OCI-LY3 (cell line): ENCODE data around the gene OR10D3.

Experiments
- H2AFZ ChIP-seq: fragments of 200-600, 300-600 bp; shearing (Covaris generic); 2 replicates; pipeline ENCODE4 v1.6.0; 2014; ENCODE audit warnings: antibody characterized with exemption, low read depth, low read length
- H3K27ac ChIP-seq: fragments of 200-600, 300-600 bp; sonication (generic); 2 replicates; pipeline ENCODE4 v1.5.1; 2014; ENCODE audit warnings: mild to moderate bottlenecking, low read length, moderate library complexity, mixed read lengths
- H3K27me3 ChIP-seq: fragments of 200-600, 300-600 bp; sonication (generic); 2 replicates; pipeline ENCODE4 v1.6.1; 2014; ENCODE audit warnings: low read depth, low read length, mixed read lengths
- H3K36me3 ChIP-seq: fragments of 200-600, 300-600 bp; sonication (generic); replicated peaks from 2 replicates; pipeline ENCODE3; 2014; ENCODE audit warnings: low read depth, low read length, mixed read lengths
- H3K4me1 ChIP-seq: fragments of 300-600, 200-600 bp; sonication (generic); 2 replicates; pipeline ENCODE4 v1.6.1; 2014; ENCODE audit warnings: low read length, mixed read lengths
- H3K4me2 ChIP-seq: fragments of 200-600, 300-600 bp; sonication (generic); 2 replicates; pipeline ENCODE4 v1.6.1; 2014; ENCODE audit warnings: low read length, mixed read lengths
- H3K4me3 ChIP-seq: fragments of 300-600, 200-600 bp; sonication (generic); 2 replicates; pipeline ENCODE4 v1.5.1; 2014; ENCODE audit warnings: antibody characterized with exemption, mild to moderate bottlenecking, low read length, moderate library complexity
- H3K79me2 ChIP-seq: fragments of 300-600, 200-600 bp; shearing (Covaris generic); 2 replicates; pipeline ENCODE4 v1.6.1; 2014; ENCODE audit warnings: mild to moderate bottlenecking, low read length, mixed read lengths
- H3K9ac ChIP-seq: fragments of 300-600, 200-600 bp; shearing (Covaris generic); 2 replicates; pipeline ENCODE4 v1.6.0; 2014; ENCODE audit warnings: mild to moderate bottlenecking, low read length, moderate library complexity
- H3K9me3 ChIP-seq: fragments of 200-600, 300-600 bp; shearing (Covaris generic); 2 replicates; pipeline ENCODE4 v1.6.1; 2014; ENCODE audit warnings: low read length, mixed read lengths; ENCODE audit not compliant: insufficient read depth
- H4K20me1 ChIP-seq: fragments of 200-600, 300-600 bp; sonication (generic); 2 replicates; pipeline ENCODE4 v1.6.1; 2016; ENCODE audit warnings: low read length, mixed read lengths; ENCODE audit not compliant: insufficient read depth
- CTCF ChIP-seq: fragments of 200-600, 300-600 bp; sonication (generic); IDR thresholded peaks from 2 replicates; pipeline ENCODE4 v1.5.1; 2014; ENCODE audit warnings: antibody characterized with exemption, low read length, low read depth
- EZH2phosphoT487 ChIP-seq: fragments of 200-600 bp; shearing (Covaris generic); IDR thresholded peaks from 2 replicates; pipeline ENCODE4 v1.6.1; 2018; ENCODE audit warnings: antibody characterized with exemption, mixed run types, low read depth

Gene OR10D3

GRCh38 chr11:124183068-124183467 is at the start of gene OR10D3:
Gene OR10D3 (plus strand): TSS chr11:124183345. CDS start chr11:124185270, 1,925 bp downstream.
- H3K27me3 ChIP-seq: no peaks in the 10 kb centered on the region
- H3K4me1 ChIP-seq: peaks cover 15% of the 10 kb centered on the region
- TF ChIP-seq EZH2phosphoT487 (no peak), CTCF (no peak)
- no peak within 1 kb of the TSS for H3K9ac ChIP-seq
- H3K4me2 ChIP-seq: no peak within 1 kb of the TSS
- no peak within 1 kb of the TSS for H2AFZ ChIP-seq
- H3K27ac ChIP-seq: no peak within 1 kb of the TSS
- no peaks in the 10 kb centered on the region for H3K36me3 ChIP-seq
- no peaks in the 10 kb centered on the region for H3K9me3 ChIP-seq
- no peak within 1 kb of the TSS for H3K4me3 ChIP-seq
- no peaks in the 10 kb centered on the region for H3K79me2 ChIP-seq
- no peaks in the 10 kb centered on the region for H4K20me1 ChIP-seq

- Histone ChIP-seq H3K4me2 (no peak overlapping the region), H3K4me1 (no peaks in the 10 kb centered on the region), H3K9me3 (no peaks in the 10 kb centered on the region), H3K27ac (no peak overlapping the region), H2AFZ (no peak overlapping the region), H3K79me2 (no peaks in the 10 kb centered on the region), H3K9ac (no peak overlapping the region), H3K27me3 (peaks cover 2% of the 10 kb centered on the region; the same call in 1 of the 2 replicates), H4K20me1 (no peaks in the 10 kb centered on the region), H3K4me3 (no peak overlapping the region), H3K36me3 (no peaks in the 10 kb centered on the region)
- TF ChIP-seq EZH2phosphoT487: no peak
- no peak for TF ChIP-seq CTCF
Observed at GRCh38 chr11:124143034-124143433, 40.1 kb upstream of the OR10D3 start.

- Histone ChIP-seq H3K27me3 (no peaks in the 10 kb centered on the region), H4K20me1 (no peaks in the 10 kb centered on the region), H2AFZ (no peak overlapping the region)
Observed at GRCh38 chr11:124147951-124148350, 35.2 kb upstream of the OR10D3 start.

GRCh38 chr11:124150684-124151083 is 32.5 kb upstream of the OR10D3 start:
- peaks cover 9% of the 10 kb centered on the region for H3K36me3 ChIP-seq
- H2AFZ ChIP-seq: peak overlapping the region; percentile 81
- H3K4me1 ChIP-seq: peaks cover 10% of the 10 kb centered on the region
- no peaks in the 10 kb centered on the region for H3K79me2 ChIP-seq
- H3K9ac ChIP-seq: no peak overlapping the region
- peak overlapping the region; percentile 33; the same call in 1 of the 2 replicates for H3K4me2 ChIP-seq
- peaks cover 4% of the 10 kb centered on the region; the same call in 1 of the 2 replicates for H3K9me3 ChIP-seq
- no peak for TF ChIP-seq CTCF
- no peak for TF ChIP-seq EZH2phosphoT487
- H3K27ac ChIP-seq: 0 out of 2 replicates have a peak overlapping the region, but pooled peaks have one; percentile 11
- H3K27me3 ChIP-seq: no peaks in the 10 kb centered on the region
- peak overlapping the region; percentile 14; the same call in 1 of the 2 replicates for H3K4me3 ChIP-seq
- H4K20me1 ChIP-seq: no peaks in the 10 kb centered on the region

More at GRCh38 chr11:124147951-124148350, 35.2 kb upstream of the OR10D3 start:
- H3K4me3 ChIP-seq: no peak overlapping the region
- H3K27ac ChIP-seq: no peak overlapping the region
- no peak overlapping the region for H3K4me2 ChIP-seq
- H3K9ac ChIP-seq: no peak overlapping the region
- H3K36me3 ChIP-seq: peaks cover 9% of the 10 kb centered on the region
- H3K79me2 ChIP-seq: no peaks in the 10 kb centered on the region
- H3K4me1 ChIP-seq: peaks cover 10% of the 10 kb centered on the region
- peaks cover 4% of the 10 kb centered on the region; the same call in 1 of the 2 replicates for H3K9me3 ChIP-seq
- no peak for TF ChIP-seq EZH2phosphoT487
- TF ChIP-seq CTCF: no peak
